Measurements from ENCODE around the gene TOR1B.

The TOR1B gene

GRCh38 chr9:129815278-129815677 is 12.3 kb downstream of the TOR1B start:
- no peak for DNase-seq

- no peak for DNase-seq
These were observed 13.8 kb downstream of the TOR1B start for GRCh38 chr9:129816501-129817435.

DNA sequence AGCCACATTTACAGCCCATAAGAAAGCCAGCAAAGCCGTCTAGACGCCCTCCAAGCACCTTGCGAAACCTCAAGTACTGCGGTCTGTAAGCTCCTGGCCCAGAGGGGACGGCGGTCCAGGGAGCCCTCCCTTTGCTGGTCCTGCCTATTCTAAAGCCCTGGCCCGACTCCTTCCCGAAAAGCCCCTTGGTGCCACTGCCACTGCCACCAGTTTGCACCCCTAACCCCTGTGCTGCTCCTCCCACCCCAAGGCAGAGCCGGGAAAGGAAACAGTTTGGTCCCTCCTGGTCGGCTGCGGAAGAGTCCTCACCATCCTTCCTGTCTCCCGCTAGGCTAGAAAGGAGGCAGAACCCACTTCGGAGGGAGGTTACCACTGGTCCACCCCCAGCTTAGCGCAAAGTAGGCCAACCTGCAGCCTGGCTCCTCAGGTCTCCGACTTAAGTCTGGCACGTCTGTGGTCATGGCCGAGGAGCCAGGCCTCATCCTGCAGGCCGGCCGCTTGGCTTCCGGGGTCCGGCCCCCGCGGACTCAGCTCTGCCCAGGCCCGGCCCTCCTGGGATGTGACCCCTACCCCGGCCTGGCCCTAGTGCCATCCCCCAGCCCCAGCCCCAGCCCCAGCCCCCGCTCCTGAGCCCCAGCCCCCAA is 20.0 kb downstream of the TOR1B start:
- peak; percentile 38 for DNase-seq

DNA sequence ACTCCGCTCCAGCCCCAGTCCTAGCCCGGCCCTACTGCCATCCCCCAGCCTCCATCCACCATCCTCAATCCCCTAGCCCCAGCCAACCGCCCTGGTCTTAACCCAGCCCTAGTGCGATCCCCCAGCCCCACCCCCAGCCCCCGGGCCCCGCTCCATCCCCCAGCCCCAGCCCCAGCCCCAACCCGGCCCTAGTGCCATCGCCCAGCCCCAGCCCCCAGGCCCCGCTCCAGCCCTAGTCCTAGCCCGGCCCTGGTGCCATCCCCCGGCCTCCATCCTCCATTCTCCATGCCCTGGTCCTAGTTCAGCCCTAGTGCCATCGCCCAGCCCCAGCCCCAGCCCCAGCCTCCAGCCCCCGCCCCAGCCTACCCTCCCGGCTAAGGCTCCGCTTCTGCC is 20.6 kb downstream of the TOR1B start:
- DNase-seq: no peak

- peak; percentile 98 for DNase-seq
These were observed 21.1 kb downstream of the TOR1B start, which contains the start of gene TOR1A for GRCh38 chr9:129823935-129824601. Gene TOR1A, minus strand, starts transcription at chr9:129824136. Its CDS starts 51 bp downstream, at chr9:129824085.

DNA sequence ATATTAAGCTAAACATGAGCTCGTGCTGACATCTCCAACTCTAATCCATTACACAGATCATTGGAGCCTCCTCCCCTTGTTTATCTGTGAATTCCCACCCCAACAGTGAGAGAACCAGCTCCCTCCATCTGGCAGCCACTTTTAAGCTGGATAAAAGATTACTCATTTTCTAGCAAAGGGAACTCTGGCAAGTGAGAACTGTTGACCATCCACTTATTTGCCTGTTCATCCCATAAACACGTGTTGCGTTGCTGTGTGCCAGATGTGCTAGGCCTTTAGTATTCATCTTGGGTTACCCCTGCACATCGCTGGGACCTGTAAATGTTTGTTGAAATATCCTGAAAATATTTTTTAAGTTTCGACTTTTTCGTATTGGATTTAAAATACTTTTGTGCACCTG is 23.4 kb downstream of the TOR1B start:
- DNase-seq: peak; percentile 30

DNA sequence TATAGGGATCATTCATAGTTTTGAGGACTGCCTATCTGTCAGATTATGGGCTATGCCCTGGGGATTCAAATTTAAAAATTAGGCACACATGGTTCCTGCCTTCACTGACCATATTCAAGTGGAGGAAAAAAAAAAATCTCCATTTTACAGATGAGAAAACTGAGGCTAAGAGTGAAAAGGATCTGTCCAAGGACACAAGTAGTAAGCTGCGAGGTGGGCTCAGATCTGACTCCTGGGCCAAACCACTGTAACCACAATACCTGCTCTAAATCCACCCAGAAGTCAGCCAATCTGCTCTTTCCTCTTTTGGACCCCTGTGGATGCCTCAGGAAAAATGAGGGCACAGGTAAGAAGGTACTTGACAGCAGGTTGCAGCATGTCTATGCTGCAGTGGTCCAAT is 23.8 kb downstream of the TOR1B start:
- no peak for DNase-seq

GRCh38 chr9:129828051-129828450 is 25.1 kb downstream of the TOR1B start:
- DNase-seq: no peak

DNA sequence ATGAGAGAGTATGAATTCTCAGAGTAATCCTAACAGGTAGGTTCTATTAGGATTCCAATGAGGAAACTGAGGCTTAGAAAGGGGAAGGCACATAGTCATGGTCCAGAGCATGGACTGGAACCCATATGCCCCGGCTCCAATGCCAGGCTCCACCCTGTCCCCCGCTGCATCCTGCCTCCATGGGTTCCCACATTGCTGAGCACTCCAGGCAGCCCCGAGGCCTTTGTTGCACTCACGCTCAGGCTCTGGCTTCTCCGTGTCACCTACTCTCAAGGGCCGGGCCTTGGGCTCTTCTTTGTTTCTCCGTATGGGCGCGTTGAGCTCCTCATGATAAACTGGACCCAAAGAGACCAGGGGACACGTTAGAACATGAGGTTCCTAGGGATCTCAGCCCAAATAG is 26.0 kb downstream of the TOR1B start:
- no peak for DNase-seq

DNA sequence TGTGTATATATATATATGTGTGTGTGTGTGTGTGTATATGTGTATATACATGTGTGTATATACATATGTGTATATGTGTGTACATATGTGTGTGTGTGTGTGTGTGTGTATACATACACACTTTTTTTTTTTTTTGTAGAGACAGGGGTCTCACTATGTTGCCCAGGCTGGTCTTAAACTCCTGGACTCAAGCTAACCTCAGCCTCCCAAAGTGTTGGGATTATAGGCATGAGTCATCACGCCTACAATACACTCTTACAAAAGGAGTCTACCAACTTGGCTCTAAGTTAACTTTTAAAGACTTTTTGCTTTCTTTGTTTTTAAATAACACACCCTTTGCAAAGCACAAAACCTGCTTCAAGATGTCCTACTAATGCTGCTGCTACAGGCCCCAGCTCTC is 30.0 kb downstream of the TOR1B start:
- DNase-seq: no peak

DNA sequence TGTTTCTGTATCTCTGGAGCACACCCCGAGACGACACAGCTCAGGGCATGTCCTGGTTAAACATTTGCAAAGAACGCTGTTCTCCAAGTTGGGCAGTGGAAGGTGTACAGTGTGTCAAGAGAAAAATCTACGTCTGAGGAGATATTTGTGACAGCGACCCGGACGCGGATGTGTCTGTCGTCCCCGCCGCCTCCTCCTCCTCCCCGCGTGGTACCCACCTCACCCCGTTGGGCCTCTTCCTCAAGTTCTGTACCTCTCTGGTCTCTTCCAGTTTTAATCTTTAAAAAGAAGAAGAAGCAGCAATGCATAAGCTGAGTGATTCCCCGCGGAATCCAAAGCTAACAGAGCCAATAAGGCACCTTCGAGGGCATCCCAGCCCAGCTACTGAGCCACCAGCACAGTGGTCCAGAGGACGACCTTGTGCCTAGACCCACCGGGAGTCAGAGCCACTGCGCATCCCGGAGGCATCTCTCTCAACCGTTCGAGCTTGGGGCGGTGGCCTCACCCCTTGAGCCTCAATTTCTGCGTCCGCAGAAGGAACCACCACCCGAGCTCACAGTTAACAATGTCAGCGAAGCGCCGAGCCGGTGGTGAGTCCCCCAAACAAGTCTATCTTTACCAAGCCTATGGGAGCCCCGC is 31.6 kb downstream of the TOR1B start:
- DNase-seq: peak; percentile 58

DNA sequence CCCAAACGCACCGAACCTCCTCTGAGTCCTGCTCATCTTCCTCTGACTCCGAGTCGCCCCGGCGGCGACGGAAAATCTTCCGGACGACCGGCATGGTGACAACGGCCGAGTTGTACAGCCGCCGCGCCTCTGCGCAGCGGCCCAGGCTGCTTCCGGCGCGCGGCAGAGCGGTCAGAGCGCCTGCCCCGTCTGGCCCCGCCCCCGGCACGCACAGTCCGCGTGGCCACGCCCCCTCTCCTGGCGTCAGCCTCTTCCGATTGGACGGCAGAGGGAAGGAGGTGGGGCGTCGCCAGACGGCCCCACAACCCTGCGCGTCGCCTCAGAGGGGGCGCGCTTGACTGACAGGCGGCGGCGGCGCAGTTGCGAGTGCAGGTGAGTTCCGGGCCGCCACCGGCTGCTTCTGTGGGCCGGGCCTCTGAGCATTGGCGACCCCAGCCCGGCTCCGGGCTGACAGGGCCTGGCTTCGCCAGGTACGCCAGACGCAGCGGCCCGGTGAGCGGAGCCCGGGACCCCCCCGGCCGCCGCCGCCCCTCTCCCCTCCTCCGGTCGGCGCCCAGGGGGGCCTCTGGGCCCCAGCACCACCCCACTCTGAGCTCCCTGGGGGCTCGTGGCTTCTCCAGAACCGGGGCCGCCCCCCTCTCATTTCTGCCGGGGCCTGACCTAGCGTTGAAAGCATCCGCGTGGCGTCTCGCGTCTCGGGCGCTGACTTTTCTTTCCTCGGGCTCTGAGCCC is 32.3 kb downstream of the TOR1B start, which contains the start of the genes C9orf78 and USP20:
Gene C9orf78 (minus strand): TSS at position 148 of the 732 bp plus-strand sequence. CDS start 54 bp downstream, at position 94.
Gene USP20 (plus strand): TSS at position 331 of the 732 bp plus-strand sequence. CDS start 17,098 bp downstream, outside the sequence.
- DNase-seq: peak; percentile 99

DNA sequence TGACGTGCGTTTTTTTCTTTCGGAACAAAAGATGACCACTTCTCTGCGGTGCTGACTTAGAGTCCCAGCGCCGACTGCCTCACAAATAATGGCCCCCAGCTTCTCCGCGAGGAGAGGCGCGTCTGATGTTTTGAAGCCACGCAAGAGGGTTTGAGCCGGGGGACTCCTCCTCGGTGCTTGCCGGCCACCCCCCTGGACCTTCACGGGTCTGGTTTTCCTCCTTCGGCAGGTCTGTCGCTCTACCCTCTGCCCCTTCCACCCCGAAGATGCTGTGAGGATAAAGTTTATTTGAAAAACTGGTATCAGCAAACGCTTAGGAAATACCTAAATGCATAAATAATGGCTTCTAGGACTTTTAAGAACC is 32.9 kb downstream of the TOR1B start:
- DNase-seq: peak; percentile 63

- DNase-seq: no peak
These were observed 33.5 kb downstream of the TOR1B start for GRCh38 chr9:129836311-129837007.

GRCh38 chr9:129838707-129839259 is 35.8 kb downstream of the TOR1B start:
- DNase-seq: no peak

- peak; percentile 88 for DNase-seq
These were observed 36.5 kb downstream of the TOR1B start for GRCh38 chr9:129839324-129840023.

- DNase-seq: peak; percentile 97
These were observed 37.0 kb downstream of the TOR1B start for GRCh38 chr9:129840034-129840433.

DNA sequence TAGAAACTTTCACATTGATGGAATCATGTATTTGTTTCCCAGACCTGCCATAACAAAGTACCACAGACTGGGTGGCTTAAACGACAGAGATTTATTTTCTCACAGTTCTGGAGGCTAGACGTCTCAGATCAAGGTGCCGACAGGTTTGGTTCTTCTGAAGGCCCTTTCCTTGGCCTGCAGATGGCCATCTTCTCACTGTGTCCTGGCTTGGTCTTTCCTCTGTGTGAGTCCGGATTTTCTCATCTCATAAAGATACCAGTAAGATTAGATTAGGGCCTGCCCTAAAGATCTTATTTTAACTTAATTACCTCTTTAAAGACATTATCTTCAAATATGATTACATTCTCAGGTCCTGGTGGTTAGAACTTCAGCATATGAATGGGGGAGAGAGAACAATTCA is 38.1 kb downstream of the TOR1B start:
- DNase-seq: no peak

DNA sequence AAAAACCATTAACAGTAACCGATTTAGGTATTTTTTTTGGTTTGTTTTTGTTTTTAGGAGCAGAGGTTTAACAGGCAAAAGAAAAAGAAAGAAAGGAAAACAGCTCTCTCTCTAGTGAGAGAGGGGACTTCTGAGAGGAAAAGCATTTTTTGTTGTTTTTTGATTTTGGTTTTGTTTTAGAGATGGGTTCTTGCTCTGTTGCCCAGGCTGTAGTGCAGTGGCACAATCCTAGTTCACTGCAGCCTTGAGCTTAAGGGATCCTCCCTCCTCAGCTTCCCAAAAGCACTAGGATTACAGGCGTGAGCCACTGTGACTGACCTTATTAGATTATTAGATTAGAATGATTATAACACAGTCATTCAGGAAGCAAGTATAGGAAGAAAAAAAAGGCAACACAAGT is 42.4 kb downstream of the TOR1B start:
- DNase-seq: no peak

- no peak for DNase-seq
These were observed 45.9 kb downstream of the TOR1B start for GRCh38 chr9:129848712-129849441.

All from DMS53 (cell line).